HG03457 (cell line): Measurements from ENCODE around the gene NCAM1.
"Not testable (repeated sequence)": the region's sequence is repeated elsewhere in the genome, so short reads cannot be mapped to it uniquely, and the experiment has no call there.

ENCODE experiments used
- ATAC-seq: cut with Tn5 transposase; IDR thresholded peaks from one replicate; pipeline ENCODE4 v1.9.1; 2021; ENCODE audit warnings: moderate number of reproducible peaks; ENCODE audit not compliant: unreplicated experiment

The NCAM1 gene

DNA sequence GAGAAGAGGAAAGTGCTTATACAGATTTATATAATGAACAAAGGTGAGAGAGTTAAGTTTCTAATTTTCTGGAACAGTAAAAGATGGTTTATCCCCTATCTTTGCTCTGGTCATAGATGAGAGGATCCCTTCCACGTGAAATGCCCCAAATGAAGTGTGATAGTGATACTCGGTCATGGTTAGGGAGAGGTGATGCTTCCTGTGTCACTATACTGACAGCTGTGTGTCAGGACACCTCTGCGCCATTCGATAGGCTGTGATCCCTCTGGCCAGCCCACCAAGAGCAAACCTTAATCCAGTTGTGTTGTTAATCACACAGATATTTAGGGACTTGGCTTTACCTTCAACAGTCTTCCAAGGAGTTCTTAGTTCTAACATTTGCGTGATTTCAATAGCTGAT, 57.7 kb downstream of the NCAM1 start:
- ATAC-seq, result no peak

DNA sequence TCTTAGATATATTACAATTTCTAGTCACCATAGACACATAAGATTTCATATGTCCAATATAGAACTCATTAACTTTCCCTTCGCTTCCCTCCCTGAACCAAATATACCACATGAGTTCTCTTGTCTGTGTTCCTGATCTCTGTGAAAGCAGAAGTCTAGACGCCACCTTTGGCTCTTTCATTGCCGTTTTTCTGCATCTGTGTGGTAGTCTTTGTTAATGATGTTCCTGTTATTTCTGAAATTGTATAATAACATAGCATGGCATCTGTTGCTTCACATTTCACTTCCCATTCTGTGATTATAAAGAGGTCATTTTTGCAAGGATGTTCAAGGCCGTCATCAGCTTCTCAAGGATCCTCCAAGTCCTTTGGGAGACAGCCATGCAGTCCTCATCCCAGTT, 58.5 kb downstream of the NCAM1 start:
- ATAC-seq, result no peak

DNA sequence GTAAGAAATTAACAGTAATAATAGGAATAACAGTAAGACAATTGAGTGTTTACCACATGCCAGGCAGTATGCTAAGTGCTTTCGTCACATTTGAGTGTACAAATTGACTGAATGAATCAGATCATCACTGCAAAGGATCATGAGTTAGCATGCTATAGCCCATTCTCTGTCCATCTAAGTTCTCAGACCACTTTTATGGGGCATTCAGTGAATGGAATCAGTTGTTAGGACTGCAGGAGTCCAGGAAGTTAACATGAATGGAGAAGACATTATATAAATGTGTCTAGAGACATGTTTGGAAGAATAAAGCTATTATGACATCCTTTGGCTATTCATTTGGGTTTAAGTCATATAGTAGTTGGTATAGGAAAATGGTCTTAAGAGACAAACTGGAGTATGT, 59.9 kb downstream of the NCAM1 start:
- no peak for ATAC-seq

- no peak for ATAC-seq
These were observed 61.0 kb downstream of the NCAM1 start for GRCh38 chr11:113022262-113022661.

DNA sequence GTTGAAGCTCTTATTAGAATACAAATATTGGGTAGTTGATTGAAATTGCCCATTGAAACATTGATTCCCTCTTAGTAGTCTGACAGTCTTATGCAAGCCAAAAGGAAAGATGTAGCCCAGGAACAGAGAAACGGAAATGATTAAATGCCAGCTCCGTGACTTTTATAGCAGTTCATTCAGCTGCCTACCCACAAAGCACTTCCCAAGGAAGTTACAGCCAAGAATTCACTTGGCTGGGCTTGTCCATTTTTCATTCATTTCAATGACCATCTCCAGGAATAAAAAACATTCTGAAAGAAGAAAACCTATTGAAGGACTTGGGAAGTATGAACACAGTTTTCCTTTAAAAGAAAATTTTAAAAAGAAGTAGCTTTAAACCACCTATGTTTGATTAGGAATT, 62.0 kb downstream of the NCAM1 start:
- no peak for ATAC-seq

DNA sequence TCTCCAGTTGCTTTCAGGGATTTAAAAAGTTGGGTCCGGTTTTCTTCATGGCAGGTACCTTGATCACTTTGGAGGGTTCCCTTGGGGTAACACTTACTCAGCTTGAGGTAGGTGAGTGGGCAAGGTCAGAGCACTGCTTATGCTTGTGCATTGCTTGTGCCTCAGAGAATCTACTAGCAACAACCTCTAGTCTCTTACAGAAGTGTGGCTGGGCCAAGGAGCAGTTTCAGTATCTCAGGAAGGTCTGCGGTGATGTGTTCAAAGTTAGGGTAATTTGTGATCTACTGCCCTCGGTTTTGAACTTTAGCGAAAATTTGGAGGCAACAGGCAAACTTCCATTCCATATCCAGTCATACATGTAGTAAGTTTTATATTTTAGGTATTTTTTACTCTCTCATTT, 62.8 kb downstream of the NCAM1 start:
- ATAC-seq, result no peak

GRCh38 chr11:113026778-113027177, 65.6 kb downstream of the NCAM1 start:
- no peak for ATAC-seq

- ATAC-seq, result no peak
These were observed 73.4 kb downstream of the NCAM1 start for GRCh38 chr11:113034576-113034975.

- ATAC-seq, result no peak
These were observed 74.5 kb downstream of the NCAM1 start for GRCh38 chr11:113035708-113036107.

DNA sequence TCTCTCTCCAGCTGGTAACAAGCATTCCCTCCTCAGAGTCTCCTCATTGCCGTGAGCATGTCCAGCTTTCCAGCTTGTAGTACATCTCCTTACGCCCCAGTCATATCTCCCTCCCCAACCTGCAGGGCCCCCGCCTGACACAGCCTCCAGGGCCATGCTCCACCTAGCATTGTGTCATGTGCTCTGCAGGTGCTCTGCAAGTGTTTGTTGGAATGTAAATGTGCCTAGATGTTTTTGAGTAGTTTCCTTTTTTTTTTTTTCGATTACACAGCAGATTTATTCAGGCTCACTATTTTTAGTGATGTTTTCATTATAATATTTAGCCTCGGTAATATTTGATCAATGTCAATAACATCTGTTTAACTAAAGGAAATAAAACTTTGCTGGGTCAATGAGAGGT, 82.5 kb downstream of the NCAM1 start:
- ATAC-seq, result no peak

- ATAC-seq, result no peak
These were observed 83.9 kb downstream of the NCAM1 start for GRCh38 chr11:113045146-113045545.

- ATAC-seq, result no peak
These were observed 85.6 kb downstream of the NCAM1 start for GRCh38 chr11:113046866-113047265.

- no peak for ATAC-seq
These were observed 87.9 kb downstream of the NCAM1 start for GRCh38 chr11:113048820-113049768.

- not testable (repeated sequence) for ATAC-seq
These were observed 91.8 kb downstream of the NCAM1 start for GRCh38 chr11:113053042-113053441.

- ATAC-seq, result no peak
These were observed 95.8 kb downstream of the NCAM1 start for GRCh38 chr11:113057038-113057437.

DNA sequence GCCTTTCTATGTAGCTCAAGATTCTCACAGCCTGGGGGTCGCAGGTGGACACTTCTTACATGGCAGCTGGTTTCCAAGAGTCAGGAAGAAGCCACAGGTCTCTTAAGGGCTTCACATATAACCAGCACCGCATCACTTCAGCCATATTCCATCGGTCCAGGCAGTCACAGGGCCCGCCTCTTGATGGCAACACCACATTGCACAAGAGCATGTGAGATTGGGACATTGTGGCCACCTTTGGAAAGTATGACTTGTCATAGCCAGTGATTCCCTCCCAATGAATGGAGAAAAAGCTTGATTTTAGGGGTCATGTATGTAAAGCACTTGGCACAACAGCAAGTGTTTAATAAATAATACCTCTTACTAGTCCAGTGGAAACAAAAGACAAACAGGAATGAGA, 98.3 kb downstream of the NCAM1 start:
- ATAC-seq, result no peak

DNA sequence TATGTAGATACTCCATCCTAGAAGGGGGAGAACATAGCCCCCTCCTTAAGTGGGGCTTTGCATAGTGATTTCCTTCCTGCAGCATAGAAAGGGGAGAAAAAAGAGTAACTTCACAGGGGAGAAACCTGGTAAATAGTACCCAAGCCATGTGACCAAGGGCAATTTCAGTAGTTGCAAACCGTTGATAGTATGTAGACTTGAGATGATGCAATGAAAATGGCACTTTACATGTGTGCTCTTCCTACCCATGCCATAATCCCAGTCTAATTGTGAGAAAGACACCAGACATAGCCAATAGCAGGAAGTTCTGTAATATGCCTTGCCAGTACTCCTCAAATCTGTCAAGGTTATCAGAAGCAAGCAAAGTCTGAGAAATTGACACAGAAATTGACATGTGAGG, 104.1 kb downstream of the NCAM1 start:
- ATAC-seq, result no peak

DNA sequence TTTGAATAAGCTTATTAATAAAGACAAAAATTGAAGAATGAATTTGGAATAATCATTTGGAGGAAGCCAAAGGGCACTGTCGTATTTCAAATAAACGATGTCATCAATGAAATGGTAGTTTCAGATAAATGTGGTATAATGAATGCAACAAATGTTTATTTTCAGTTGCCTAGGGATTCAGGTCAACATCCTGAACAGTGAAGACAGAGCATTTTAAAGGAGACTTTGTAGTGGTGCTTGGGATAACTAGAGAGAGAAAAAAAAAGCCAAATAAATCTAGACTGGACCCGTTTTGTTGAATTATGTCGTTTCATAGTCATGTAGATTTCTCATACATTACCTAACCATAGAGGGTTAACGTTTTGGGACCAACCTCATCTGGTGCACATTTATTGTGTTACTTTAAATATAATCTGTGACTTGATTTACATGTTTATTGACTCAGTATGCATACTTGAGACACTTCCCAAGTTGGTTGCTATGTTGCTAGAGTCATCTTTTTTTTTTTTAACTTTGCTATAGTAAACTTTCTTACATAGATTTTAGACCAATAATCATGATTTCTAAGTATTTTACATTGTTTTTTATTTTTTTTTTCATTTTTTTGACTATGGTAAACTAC, 111.1 kb downstream of the NCAM1 start:
- ATAC-seq, result no peak

DNA sequence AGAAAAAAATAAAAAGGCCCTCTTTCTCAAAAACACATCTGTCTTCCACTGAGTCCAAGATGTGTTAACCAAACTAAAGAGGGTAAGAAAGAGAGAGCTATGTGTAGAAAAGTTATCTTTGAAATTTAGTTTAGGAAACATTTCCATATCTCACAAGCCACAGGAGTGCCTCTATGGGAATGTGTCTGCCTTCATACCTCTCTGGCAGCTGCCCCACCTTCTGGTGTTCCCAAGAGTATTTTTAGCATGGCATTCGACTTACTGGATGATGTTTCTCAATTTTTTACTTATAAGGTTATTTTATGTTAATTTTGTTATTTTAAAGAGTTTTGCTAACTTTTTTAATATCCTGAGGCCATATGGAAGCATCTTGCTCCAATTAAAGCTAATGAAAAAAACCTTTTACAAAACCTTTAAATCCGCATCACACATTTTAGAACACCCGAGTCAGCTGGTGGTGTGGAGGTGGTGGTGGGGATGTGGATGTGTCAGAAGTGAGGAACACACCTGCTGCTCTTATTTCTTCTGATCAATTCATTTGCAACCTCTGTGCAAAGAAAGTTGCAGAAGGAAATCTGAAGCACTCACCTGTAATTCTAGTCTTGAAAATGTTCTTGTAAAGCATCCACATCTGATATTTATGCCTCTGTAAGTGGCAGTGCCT, 112.2 kb downstream of the NCAM1 start:
- ATAC-seq, result no peak

GRCh38 chr11:113075586-113076095, 114.4 kb downstream of the NCAM1 start:
- ATAC-seq, result no peak

- no peak for ATAC-seq
These were observed 116.2 kb downstream of the NCAM1 start for GRCh38 chr11:113077379-113077778.
